Aorta (tissue), 5 donors: ENCODE results near the gene CEMIP. TPM values are rescaled to one million over a fixed set of nuclear protein-coding genes. Genes with fewer than 3 reads are reported as not detected.

Experiments used
- ATAC-seq: fragments of 200-7000 bp; cut with Tn5 transposase; one replicate; pipeline ENCODE4 v1.9.1; 2022; ENCODE audit warnings: moderate library complexity; ENCODE audit not compliant: low FRiP score
- DNase-seq, 2 donors: peaks; one replicate each; pipeline ENCODE4 v3.0.0-alpha.2; 2020
- H3K27ac ChIP-seq, 2 donors: one replicate each; pipeline ENCODE4 v1.5.1; 2013; ENCODE audit warnings: low read length in 2 of 2, mild to moderate bottlenecking in 2 of 2, moderate library complexity in 2 of 2, control low read depth in 1 of 2, inconsistent platforms in 1 of 2, low read depth in 1 of 2
- H3K27me3 ChIP-seq, 2 donors: one replicate each; pipeline ENCODE4 v1.6.1; 2013; ENCODE audit warnings: control low read depth in 1 of 2, low read length in 1 of 2, mild to moderate bottlenecking in 1 of 2, moderate library complexity in 1 of 2; ENCODE audit not compliant: insufficient read depth in 2 of 2, control insufficient read depth in 1 of 2
- H3K36me3 ChIP-seq, 2 donors: one replicate each; pipeline ENCODE4 v1.6.1; 2013; ENCODE audit warnings: control low read depth in 1 of 2, low read length in 1 of 2, mild to moderate bottlenecking in 1 of 2; ENCODE audit not compliant: insufficient read depth in 2 of 2, control insufficient read depth in 1 of 2
- H3K4me1 ChIP-seq, 2 donors: one replicate each; pipeline ENCODE4 v1.6.1; 2013; ENCODE audit warnings: low read length in 2 of 2, control low read depth in 1 of 2, mild to moderate bottlenecking in 1 of 2, moderate library complexity in 1 of 2; ENCODE audit not compliant: insufficient read depth in 2 of 2, control insufficient read depth in 1 of 2
- H3K4me3 ChIP-seq, 2 donors: one replicate each; pipeline ENCODE4 v1.5.1; 2013; ENCODE audit warnings: low read length in 2 of 2, control low read depth in 1 of 2, mild to moderate bottlenecking in 1 of 2
- H3K9me3 ChIP-seq: one replicate; pipeline ENCODE4 v1.6.1; 2013; ENCODE audit warnings: mild to moderate bottlenecking, low read length; ENCODE audit not compliant: control insufficient read depth
- WGBS, 2 donors: extraction: QIAGEN DNeasy Blood & Tissue Kit; methylation state at CpG; one replicate each; pipeline ENCODE4 v1.1.7; 2013; 5-methylcytosine and 5-hydroxymethylcytosine counted together
- intact Hi-C, 2 donors: fragments of 100-400 bp; cut with DNase I; formaldehyde crosslinking; loops; one replicate each; pipeline versions ENCODE4 v1.14.2 to v1.15.0; 2022
- polyA plus RNA-seq, 2 donors: library from polyadenylated mRNA; stranded (reverse); fragments of 200-250 nt; gene quantifications; one replicate each; pipeline ENCODE4 v1.2.3, GENCODE V29; 2013
- total RNA-seq, 2 donors: library from RNA; stranded (reverse); fragmentation: NEBNext Ultra II Directional; extraction: Animal tissue kit (Norgen Biotek cat#: 25700); gene quantifications; one replicate each; pipeline ENCODE4 v1.2.1, GENCODE V29; 2021
- donor health status: healthy with polysubstance abuse.
- donor health status: Bipolar disorder and iron deficiency.
- donor health status: DM: no; HTN: no; CAD: no.
- donor health status: DM: no; HTN: no; CAD: no.
- donor health status: DM: yes; HTN: yes; CAD: no.

Gene CEMIP
- total and polyA plus RNA-seq, 4 donors = under 0.01 to 12.1 (median 3.8) TPM

GRCh38 chr15:80768158-80768557, 11.0 kb upstream of the CEMIP start:
- Histone ChIP-seq H3K36me3 (no peaks in the 10 kb centered on the region), H3K4me3 (no peak overlapping the region), H3K27me3 (no peaks in the 10 kb centered on the region), H3K9me3 (no peaks in the 10 kb centered on the region), H3K4me1 (no peaks in the 10 kb centered on the region), H3K27ac (no peak overlapping the region)
- WGBS, 2 donors = 82 to 83% methylated on average over 1 of the region's 1 CpG
- no peak for DNase-seq
- intact Hi-C loops = no loop called here
- ATAC-seq = no peak

GRCh38 chr15:80769153-80769828, 9.9 kb upstream of the CEMIP start:
- H3K36me3 ChIP-seq = no peaks in the 10 kb centered on the region
- ATAC-seq = no peak
- H3K27me3 ChIP-seq = no peaks in the 10 kb centered on the region
- no peak overlapping the region for H3K27ac ChIP-seq
- DNase-seq = no peak
- intact Hi-C loops = no loop called here
- H3K4me3 ChIP-seq = no peak overlapping the region
- H3K9me3 ChIP-seq = no peaks in the 10 kb centered on the region
- H3K4me1 ChIP-seq = no peaks in the 10 kb centered on the region
- WGBS, 2 donors = 82 to 88% methylated on average over 7 of the region's 7 CpGs

DNA sequence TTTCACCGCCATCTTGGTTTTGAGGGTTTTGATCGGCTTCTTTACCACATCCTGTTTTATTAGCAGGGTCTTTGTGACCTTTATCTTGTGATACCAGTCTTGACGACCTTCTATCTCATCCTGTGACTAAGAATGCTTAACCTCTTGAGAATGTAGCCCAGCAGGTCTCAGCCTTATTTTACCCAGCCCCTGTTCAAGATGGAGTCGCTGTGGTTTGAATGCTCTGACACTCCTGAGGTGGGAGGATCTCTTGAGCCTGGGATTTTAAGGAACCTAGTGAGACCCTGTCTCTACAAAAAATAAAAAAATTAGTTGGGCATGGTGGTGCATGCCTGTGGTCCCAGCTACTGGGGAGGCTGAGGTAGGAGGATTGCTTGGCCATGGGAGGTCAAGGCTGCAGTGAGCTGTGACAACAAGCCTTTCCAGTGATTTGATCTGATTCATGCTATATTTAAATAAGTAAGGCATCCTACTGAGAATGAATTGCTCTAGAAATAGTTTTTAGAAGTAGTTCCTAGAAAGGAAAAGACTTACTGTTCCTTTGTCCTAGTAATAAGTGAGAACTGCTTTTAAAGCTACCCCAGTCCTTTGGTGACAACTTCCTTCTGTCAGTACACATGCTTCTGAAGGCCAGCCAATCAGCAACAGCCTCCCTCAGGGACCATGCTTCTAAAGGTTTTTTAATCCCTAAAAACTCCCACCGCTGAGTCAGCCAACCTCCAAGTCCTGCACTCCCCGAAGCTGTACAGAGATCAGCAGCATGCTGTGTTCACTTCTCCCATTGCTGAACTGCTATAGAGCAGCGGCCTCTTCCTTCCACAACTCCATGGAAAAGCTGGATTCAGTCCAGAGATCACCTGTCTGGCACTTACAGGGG, 9.1 kb upstream of the CEMIP start:
- no peak for ATAC-seq
- H3K4me3 ChIP-seq = no peak overlapping the region
- DNase-seq = no peak
- H3K36me3 ChIP-seq = no peaks in the 10 kb centered on the region
- H3K9me3 ChIP-seq = no peaks in the 10 kb centered on the region
- H3K27me3 ChIP-seq = no peaks in the 10 kb centered on the region
- intact Hi-C loops = no loop called here
- WGBS, 2 donors = 69 to 75% methylated on average over 7 of the region's 7 CpGs
- H3K27ac ChIP-seq = no peak overlapping the region
- no peaks in the 10 kb centered on the region for H3K4me1 ChIP-seq

GRCh38 chr15:80773122-80773551, 6.0 kb upstream of the CEMIP start:
- H3K36me3 ChIP-seq = no peaks in the 10 kb centered on the region
- ATAC-seq (no peak), DNase-seq (no peak)
- intact Hi-C loops = no loop called here
- H3K27me3 ChIP-seq = no peaks in the 10 kb centered on the region
- no peak overlapping the region for H3K4me3 ChIP-seq
- no peak overlapping the region for H3K27ac ChIP-seq
- no peaks in the 10 kb centered on the region for H3K9me3 ChIP-seq
- H3K4me1 ChIP-seq = no peaks in the 10 kb centered on the region
- 72 to 74% methylated on average over 8 of the region's 8 CpGs for WGBS, 2 donors

DNA sequence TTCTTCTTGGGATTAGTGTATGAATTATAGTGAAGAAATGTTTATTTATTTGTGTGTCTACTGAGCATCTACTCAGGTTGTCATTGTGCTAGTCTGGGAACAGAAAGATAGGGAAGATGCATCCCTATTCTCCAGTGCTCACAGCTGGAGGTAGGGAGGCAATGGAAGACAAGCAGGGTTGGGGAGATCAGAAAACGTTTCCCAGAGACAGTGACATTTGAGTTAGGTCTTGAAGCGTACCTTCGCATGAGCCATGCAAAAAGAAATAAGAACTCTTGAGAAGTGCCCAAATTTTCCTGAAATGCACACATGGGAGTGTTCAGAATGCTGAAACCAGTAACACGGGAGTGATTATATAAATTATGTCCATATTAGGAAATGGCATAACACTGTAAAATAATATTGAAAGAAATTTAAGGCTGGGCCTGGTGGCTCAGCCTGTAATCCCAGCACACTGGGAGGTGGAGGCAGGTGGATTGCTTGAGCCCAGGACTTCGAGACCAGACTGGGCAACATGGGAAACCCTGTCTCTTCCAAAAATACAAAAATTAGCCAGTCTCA, 5.3 kb upstream of the CEMIP start:
- Histone ChIP-seq H3K27ac (no peak overlapping the region), H3K27me3 (no peaks in the 10 kb centered on the region), H3K36me3 (no peaks in the 10 kb centered on the region), H3K9me3 (no peaks in the 10 kb centered on the region), H3K4me1 (no peaks in the 10 kb centered on the region), H3K4me3 (no peak overlapping the region)
- DNase-seq (no peak), ATAC-seq (no peak)
- 64 to 70% methylated on average over 5 of the region's 5 CpGs for WGBS, 2 donors
- intact Hi-C loops = no loop called here

GRCh38 chr15:80774486-80774885, 4.7 kb upstream of the CEMIP start:
- ATAC-seq (no peak), DNase-seq (no peak)
- no peaks in the 10 kb centered on the region for H3K36me3 ChIP-seq
- no peaks in the 10 kb centered on the region for H3K27me3 ChIP-seq
- no peaks in the 10 kb centered on the region for H3K4me1 ChIP-seq
- 63 to 67% methylated on average over 1 of the region's 1 CpG for WGBS, 2 donors
- intact Hi-C loops = no loop called here
- no peak overlapping the region for H3K27ac ChIP-seq
- H3K9me3 ChIP-seq = no peaks in the 10 kb centered on the region
- no peak overlapping the region for H3K4me3 ChIP-seq

GRCh38 chr15:80775338-80775737, 3.8 kb upstream of the CEMIP start:
- Histone ChIP-seq H3K36me3 (no peaks in the 10 kb centered on the region), H3K4me3 (no peak overlapping the region), H3K27me3 (no peaks in the 10 kb centered on the region), H3K4me1 (no peaks in the 10 kb centered on the region), H3K9me3 (no peaks in the 10 kb centered on the region), H3K27ac (no peak overlapping the region)
- intact Hi-C loops = loop anchor here (5.0 kb wide), 4 partner anchors 83 to 208 kb away; no protein-coding TSS in a partner anchor
- ATAC-seq = no peak
- WGBS, 2 donors = 96 to 98% methylated on average over 3 of the region's 3 CpGs
- DNase-seq = no peak

DNA sequence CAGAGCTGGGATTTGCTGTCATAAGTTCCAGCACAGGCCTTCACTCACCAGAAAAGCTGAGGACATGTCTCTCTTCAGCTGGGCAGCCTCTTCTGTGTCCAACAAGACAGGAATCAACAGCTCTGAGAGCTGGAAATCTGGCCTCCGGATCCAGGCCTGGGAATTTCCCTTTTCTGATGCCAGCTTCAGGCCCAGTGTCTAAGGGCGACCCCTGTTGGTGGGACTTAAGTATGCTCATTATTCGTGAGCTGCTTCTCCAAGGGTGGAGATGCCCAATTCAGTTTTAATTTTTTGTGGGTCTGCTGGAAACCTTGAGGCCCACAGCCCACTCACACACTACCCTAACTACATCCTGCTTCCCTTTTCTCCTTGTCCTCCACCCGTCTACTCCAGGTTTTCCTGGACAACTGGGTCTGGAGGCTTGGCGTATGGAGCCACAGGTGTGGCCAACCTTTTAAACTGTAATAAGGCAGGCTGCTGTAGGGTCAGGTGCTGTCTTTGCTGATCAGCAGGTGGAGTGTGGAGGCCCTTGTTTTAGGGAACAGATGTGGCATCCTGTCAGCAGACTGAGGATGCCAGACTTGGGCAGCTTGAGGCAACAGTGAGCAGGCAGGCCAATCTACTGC, 2.6 kb upstream of the CEMIP start:
- peak; percentile 61 for ATAC-seq
- intact Hi-C loops = loop anchor here (2.0 to 5.0 kb wide), 5 partner anchors 84 to 322 kb away; no protein-coding TSS in a partner anchor
- no peak overlapping the region for H3K27ac ChIP-seq
- H3K9me3 ChIP-seq = no peaks in the 10 kb centered on the region
- H3K4me1 ChIP-seq = no peaks in the 10 kb centered on the region
- no peaks in the 10 kb centered on the region for H3K27me3 ChIP-seq
- no peaks in the 10 kb centered on the region for H3K36me3 ChIP-seq
- no peak overlapping the region for H3K4me3 ChIP-seq
- WGBS, 2 donors = 30 to 37% methylated on average over 5 of the region's 5 CpGs
- DNase-seq = peak in 1 of 2 donors; percentile 73
